ENCODE measurements around the gene ATP1A2. TPM values are rescaled to one million over a fixed set of nuclear protein-coding genes. Genes with fewer than 3 reads are reported as not detected.
A peak's percentile ranks its signal among the peaks of the same experiment; 100 is the strongest.

ATP1A2 gene
- total RNA-seq = 8.2 and 8.5 TPM in 2 replicates
- long read RNA-seq, full-length matches to known transcripts = 6 of 14 reads
- long read RNA-seq, partial matches to known transcripts = 6 of 14 reads
- long read RNA-seq, other reads (novel, unspliced or antisense) = 2 of 14 reads

DNA sequence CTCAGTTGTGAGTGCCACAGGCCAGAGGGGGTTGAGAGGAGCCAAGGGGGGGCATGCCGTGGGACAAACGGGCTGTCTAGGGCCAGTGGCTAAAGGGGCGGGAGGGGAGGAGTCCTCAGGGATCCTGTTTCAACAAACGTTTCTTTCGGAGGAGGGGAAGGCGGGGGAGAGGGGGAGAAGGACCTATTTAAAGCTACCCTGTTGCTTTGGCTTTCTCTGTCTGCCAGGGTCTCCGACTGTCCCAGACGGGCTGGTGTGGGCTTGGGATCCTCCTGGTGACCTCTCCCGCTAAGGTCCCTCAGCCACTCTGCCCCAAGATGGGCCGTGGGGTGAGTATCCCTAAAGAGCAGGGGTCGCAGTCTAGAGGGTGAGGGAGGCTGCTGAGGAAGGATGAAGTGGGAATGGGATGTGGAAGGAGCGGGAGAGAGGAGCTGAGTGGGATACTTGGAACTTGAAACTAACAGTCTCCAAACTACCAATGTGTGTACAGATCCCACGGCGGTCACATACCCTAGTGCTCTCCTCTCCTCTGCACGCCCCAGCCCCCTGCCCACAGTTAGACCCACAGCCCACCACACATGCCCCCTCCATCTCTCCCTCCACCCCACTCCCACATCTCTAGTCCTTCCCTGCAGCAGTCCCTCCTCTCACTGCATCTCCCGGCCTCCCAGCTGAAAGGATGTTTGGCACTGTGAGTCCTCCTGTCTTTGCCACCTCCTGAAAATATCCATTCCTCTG lies at the start of gene ATP1A2:
Gene ATP1A2 (plus strand): TSS at position 215 of the 738 bp plus-strand sequence. CDS start 103 bp downstream, at position 318.
- Mint-ChIP-seq H3K4me3 (ENCODE audit: unreplicated experiment) (peak within 1 kb of the TSS; percentile 18), H3K36me3 (ENCODE audit: unreplicated experiment) (no peaks in the 10 kb centered on the region), H3K4me1 (ENCODE audit: unreplicated experiment) (peaks cover 36% of the 10 kb centered on the region), H3K9me3 (ENCODE audit: unreplicated experiment) (no peaks in the 10 kb centered on the region), H3K27ac (ENCODE audit: unreplicated experiment) (no peak within 1 kb of the TSS), H3K27me3 (ENCODE audit: unreplicated experiment) (peaks cover 50% of the 10 kb centered on the region)
- DNase-seq (ENCODE audit: extremely low spot score, unreplicated experiment) = no peak
- TF ChIP-seq, protein P1, sequence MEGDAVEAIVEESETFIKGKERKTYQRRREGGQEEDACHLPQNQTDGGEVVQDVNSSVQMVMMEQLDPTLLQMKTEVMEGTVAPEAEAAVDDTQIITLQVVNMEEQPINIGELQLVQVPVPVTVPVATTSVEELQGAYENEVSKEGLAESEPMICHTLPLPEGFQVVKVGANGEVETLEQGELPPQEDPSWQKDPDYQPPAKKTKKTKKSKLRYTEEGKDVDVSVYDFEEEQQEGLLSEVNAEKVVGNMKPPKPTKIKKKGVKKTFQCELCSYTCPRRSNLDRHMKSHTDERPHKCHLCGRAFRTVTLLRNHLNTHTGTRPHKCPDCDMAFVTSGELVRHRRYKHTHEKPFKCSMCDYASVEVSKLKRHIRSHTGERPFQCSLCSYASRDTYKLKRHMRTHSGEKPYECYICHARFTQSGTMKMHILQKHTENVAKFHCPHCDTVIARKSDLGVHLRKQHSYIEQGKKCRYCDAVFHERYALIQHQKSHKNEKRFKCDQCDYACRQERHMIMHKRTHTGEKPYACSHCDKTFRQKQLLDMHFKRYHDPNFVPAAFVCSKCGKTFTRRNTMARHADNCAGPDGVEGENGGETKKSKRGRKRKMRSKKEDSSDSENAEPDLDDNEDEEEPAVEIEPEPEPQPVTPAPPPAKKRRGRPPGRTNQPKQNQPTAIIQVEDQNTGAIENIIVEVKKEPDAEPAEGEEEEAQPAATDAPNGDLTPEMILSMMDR (IDR thresholded peaks at IDR 0.05) = no peak

DNA sequence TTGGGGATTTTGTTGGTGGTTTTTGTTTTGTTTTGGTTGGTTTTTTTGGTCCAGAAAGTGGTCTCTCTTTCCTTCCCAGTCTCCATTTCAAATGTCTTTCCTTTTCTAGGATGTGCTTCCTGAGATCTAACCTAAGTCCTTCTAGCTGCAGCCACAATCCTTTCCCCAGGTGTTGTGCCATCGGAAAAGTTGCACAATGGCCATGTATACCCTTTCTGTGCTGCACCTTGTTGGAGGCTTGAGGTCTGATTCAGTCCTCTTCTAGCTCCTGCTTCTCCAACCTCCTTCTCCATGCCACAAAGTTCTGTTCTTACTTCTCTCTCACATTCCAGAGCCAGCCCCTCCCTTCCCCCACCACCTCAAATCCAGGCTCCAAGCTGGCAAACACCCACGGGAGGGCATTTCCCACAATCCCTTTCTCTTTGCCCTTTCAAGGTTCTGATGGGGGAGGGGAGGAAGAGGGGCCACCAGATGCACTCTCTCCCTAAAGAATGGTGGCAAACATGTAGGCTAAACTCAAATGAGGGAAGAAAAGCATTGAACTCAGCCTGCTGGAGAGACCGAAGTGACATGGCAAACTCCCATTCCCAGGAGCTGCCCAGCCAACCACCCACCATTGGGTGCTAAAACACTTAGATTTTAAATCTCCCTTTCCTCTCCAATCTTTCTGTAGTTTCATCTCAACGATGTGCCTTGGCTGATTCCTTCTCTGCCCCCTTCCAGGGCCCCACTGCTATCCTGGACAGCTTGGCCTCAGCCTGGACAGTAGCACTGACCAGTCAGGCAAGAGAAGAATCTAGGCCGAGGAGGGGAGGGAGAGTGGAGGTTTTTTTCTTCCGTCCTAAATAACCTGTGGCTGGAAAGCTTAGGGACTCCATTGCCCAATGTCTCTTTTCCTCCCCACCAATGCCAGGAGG lies 48.5 kb upstream of the ATP1A2 start:
- Mint-ChIP-seq H3K27ac (ENCODE audit: unreplicated experiment) (no peak overlapping the region), H3K4me3 (ENCODE audit: unreplicated experiment) (no peak overlapping the region), H3K4me1 (ENCODE audit: unreplicated experiment) (peaks cover 7% of the 10 kb centered on the region), H3K36me3 (ENCODE audit: unreplicated experiment) (no peaks in the 10 kb centered on the region), H3K27me3 (ENCODE audit: unreplicated experiment) (peaks cover 80% of the 10 kb centered on the region), H3K9me3 (ENCODE audit: unreplicated experiment) (no peaks in the 10 kb centered on the region)
- DNase-seq (ENCODE audit: extremely low spot score, unreplicated experiment) = no peak
- TF ChIP-seq, protein P1 (IDR thresholded peaks at IDR 0.05) = no peak

DNA sequence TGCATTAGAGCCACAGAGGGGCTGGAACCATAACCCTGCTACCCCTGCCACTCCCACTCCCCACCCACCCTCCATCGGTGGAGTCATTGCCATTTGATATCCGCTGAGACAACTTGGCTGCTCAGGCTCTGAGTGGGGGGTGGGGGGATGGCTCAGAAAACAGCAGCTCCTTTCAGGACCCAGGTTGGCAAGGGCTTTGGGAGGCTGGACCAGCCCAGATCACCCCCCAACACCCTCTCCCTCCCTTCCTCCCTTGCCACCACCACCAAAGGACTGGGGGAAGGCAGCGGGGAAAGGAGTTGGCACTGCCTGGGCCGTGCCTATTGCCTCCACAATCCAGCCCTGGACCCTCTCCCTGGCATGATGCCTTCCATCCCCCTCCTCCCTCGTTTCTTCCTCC lies 47.3 kb upstream of the ATP1A2 start:
- Mint-ChIP-seq H3K27ac (ENCODE audit: unreplicated experiment) (no peak overlapping the region), H3K4me3 (ENCODE audit: unreplicated experiment) (no peak overlapping the region), H3K36me3 (ENCODE audit: unreplicated experiment) (no peaks in the 10 kb centered on the region), H3K27me3 (ENCODE audit: unreplicated experiment) (peaks cover 83% of the 10 kb centered on the region), H3K9me3 (ENCODE audit: unreplicated experiment) (no peaks in the 10 kb centered on the region), H3K4me1 (ENCODE audit: unreplicated experiment) (peaks cover 7% of the 10 kb centered on the region)
- DNase-seq (ENCODE audit: extremely low spot score, unreplicated experiment) = no peak
- TF ChIP-seq, protein P1 (IDR thresholded peaks at IDR 0.05) = no peak

DNA sequence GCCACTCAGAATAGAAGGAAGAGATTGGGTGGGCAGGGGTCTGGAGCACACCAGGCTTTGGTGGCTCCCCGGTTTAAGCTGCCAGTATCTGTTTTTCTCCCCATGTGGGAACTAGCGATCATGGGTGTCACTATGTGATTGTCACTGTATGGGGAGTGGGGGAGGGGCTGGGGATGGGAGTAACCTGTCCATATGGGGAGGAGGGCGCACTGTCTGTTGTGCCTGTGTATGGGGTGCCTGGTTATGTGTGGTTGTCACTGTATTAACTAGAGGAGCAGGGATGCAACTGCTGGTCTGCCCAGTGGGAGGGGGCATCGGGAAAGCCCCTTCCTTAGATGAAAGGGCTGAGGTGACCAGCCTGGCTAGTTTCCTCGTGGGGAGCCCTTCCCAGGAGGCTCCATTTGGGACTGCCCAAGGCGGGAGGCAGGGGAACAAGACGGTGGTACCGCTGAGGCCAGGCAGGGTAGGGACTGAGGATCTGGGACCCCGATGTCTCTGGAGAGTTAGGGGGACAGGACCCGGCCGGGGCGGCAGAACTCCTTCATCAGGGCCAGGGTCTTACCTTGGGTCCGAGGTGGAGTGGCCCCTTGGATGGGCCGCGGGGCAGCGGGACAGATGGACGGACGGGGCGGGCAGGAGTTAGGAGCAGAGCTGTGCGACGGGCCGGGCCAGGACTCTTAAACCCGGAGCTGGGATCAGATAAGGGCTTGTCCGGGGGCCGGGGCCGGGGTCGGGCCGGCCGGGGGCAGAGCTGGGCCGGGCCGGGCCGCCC lies 45.9 kb upstream of the ATP1A2 start, which contains the start of gene KCNJ10:
Gene KCNJ10 (minus strand): TSS at position 701 of the 772 bp plus-strand sequence. CDS start 27,628 bp downstream, outside the sequence.
- H3K4me3 Mint-ChIP-seq (ENCODE audit: unreplicated experiment) = peak within 1 kb of the TSS; percentile 92
- DNase-seq (ENCODE audit: extremely low spot score, unreplicated experiment) = no peak
- TF ChIP-seq, protein P1 (IDR thresholded peaks at IDR 0.05) = no peak
- peaks cover 7% of the 10 kb centered on the region for H3K4me1 Mint-ChIP-seq (ENCODE audit: unreplicated experiment)
- H3K27ac Mint-ChIP-seq (ENCODE audit: unreplicated experiment) = no peak within 1 kb of the TSS
- no peaks in the 10 kb centered on the region for H3K36me3 Mint-ChIP-seq (ENCODE audit: unreplicated experiment)
- H3K27me3 Mint-ChIP-seq (ENCODE audit: unreplicated experiment) = peaks cover 80% of the 10 kb centered on the region
- no peaks in the 10 kb centered on the region for H3K9me3 Mint-ChIP-seq (ENCODE audit: unreplicated experiment)
